HG02973 (cell line): ENCODE results near the gene TMEM240.
"Not testable (repeated sequence)": the region's sequence is repeated elsewhere in the genome, so short reads cannot be mapped to it uniquely, and the experiment has no call there.

Source experiments
- ATAC-seq: cut with Tn5 transposase; IDR thresholded peaks from one replicate; pipeline ENCODE4 v1.9.1; 2021; ENCODE audit warnings: moderate library complexity; ENCODE audit not compliant: unreplicated experiment

Gene TMEM240

GRCh38 chr1:1527092-1527816 lies 13.2 kb downstream of the TMEM240 start:
- ATAC-seq = no peak

- ATAC-seq = not testable (repeated sequence)
These were observed 13.9 kb downstream of the TMEM240 start for GRCh38 chr1:1526476-1526875.

GRCh38 chr1:1524750-1525383 lies 15.6 kb downstream of the TMEM240 start:
- not testable (repeated sequence) for ATAC-seq

GRCh38 chr1:1523651-1524050 lies 16.8 kb downstream of the TMEM240 start:
- ATAC-seq = not testable (repeated sequence)

- not testable (repeated sequence) for ATAC-seq
These were observed 17.2 kb downstream of the TMEM240 start for GRCh38 chr1:1523226-1523625.

GRCh38 chr1:1522536-1522935 lies 17.9 kb downstream of the TMEM240 start:
- not testable (repeated sequence) for ATAC-seq

- ATAC-seq = no peak
These were observed 19.1 kb downstream of the TMEM240 start for GRCh38 chr1:1521331-1521730.

GRCh38 chr1:1519805-1520505 lies 20.5 kb downstream of the TMEM240 start:
- not testable (repeated sequence) for ATAC-seq

- not testable (repeated sequence) for ATAC-seq
These were observed 21.8 kb downstream of the TMEM240 start for GRCh38 chr1:1518621-1519007.

GRCh38 chr1:1517973-1518620 lies 22.3 kb downstream of the TMEM240 start:
- ATAC-seq = no peak

GRCh38 chr1:1516923-1517322 lies 23.5 kb downstream of the TMEM240 start:
- ATAC-seq = not testable (repeated sequence)

GRCh38 chr1:1514376-1514775 lies 26.0 kb downstream of the TMEM240 start:
- not testable (repeated sequence) for ATAC-seq

GRCh38 chr1:1513675-1514074 lies 26.7 kb downstream of the TMEM240 start:
- not testable (repeated sequence) for ATAC-seq

GRCh38 chr1:1512425-1512824 lies 28.0 kb downstream of the TMEM240 start:
- not testable (repeated sequence) for ATAC-seq

GRCh38 chr1:1511533-1512285 lies 28.7 kb downstream of the TMEM240 start, which contains the start of gene ATAD3A:
Gene ATAD3A, plus strand, starts transcription at chr1:1512162. Its CDS starts 107 bp downstream, at chr1:1512269.
- ATAC-seq = peak; percentile 77

GRCh38 chr1:1510912-1511532 lies 29.4 kb downstream of the TMEM240 start:
- no peak for ATAC-seq

GRCh38 chr1:1509465-1509850 lies 31.0 kb downstream of the TMEM240 start:
- not testable (repeated sequence) for ATAC-seq

- ATAC-seq = not testable (repeated sequence)
These were observed 31.5 kb downstream of the TMEM240 start for GRCh38 chr1:1508775-1509464.

- ATAC-seq = no peak
These were observed 33.1 kb downstream of the TMEM240 start for GRCh38 chr1:1507305-1507704.
